ENCODE results near the gene CYP1A2. TPM values are rescaled to one million over a fixed set of nuclear protein-coding genes. Genes with fewer than 3 reads are reported as not detected.

CYP1A2 gene
- total RNA-seq, 1 experiment from 2014 or later, result not detected

DNA sequence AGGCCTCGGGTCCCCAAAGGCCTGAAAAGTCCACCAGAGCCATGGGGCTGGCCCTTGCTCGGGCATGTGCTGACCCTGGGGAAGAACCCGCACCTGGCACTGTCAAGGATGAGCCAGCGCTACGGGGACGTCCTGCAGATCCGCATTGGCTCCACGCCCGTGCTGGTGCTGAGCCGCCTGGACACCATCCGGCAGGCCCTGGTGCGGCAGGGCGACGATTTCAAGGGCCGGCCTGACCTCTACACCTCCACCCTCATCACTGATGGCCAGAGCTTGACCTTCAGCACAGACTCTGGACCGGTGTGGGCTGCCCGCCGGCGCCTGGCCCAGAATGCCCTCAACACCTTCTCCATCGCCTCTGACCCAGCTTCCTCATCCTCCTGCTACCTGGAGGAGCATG lies 1.2 kb downstream of the CYP1A2 start:
- Histone ChIP-seq H2AK5ac (ENCODE audit: insufficient read length, low read length) (no peak overlapping the region), H3K18ac (ENCODE audit: insufficient read length, low read depth, low read length) (no peak overlapping the region), H3K23ac (ENCODE audit: insufficient read length, low read depth, low read length) (no peak overlapping the region), H3T11ph (ENCODE audit: low read length) (no peak overlapping the region), H3K27ac (ENCODE audit: insufficient read length, low read depth, low read length) (no peak overlapping the region), H4K8ac (replicated peaks; ENCODE audit: insufficient read length, low read depth, low read length) (no peak overlapping the region), H4K20me1 (ENCODE audit: control insufficient read depth, insufficient read depth, insufficient read length) (no peaks in the 10 kb centered on the region), H3K79me2 (ENCODE audit: insufficient read depth, low read length) (no peaks in the 10 kb centered on the region), H3K23me2 (ENCODE audit: insufficient read length, low read depth, low read length, poor library complexity, severe bottlenecking) (no peaks in the 10 kb centered on the region), H2BK15ac (ENCODE audit: low read depth, low read length) (no peak overlapping the region), H3K56ac (ENCODE audit: insufficient read length, low read depth, low read length) (no peak overlapping the region), H3K9me3 (ENCODE audit: control insufficient read depth, low read depth, low read length) (no peaks in the 10 kb centered on the region), H3K9ac (ENCODE audit: extremely low read depth, insufficient read length, low read length) (no peak overlapping the region), H3K14ac (ENCODE audit: insufficient read depth, low read length) (no peak overlapping the region; the same call in 1 of the 2 replicates), H3K4me2 (ENCODE audit: insufficient read depth, insufficient read length, low read length) (no peak overlapping the region), H4K91ac (ENCODE audit: insufficient read length, low read depth, low read length) (no peak overlapping the region), H4K5ac (ENCODE audit: insufficient read length, low read depth, low read length) (no peak overlapping the region), H2BK5ac (ENCODE audit: insufficient read length, low read length) (no peak overlapping the region), H2AFZ (ENCODE audit: low read length) (no peak overlapping the region), H3K4ac (ENCODE audit: low read depth, low read length) (no peak overlapping the region), H3K27me3 (ENCODE audit: insufficient read depth, low read length) (no peaks in the 10 kb centered on the region; the same call in 1 of the 2 replicates), H3K4me1 (ENCODE audit: insufficient read depth, low read length) (no peaks in the 10 kb centered on the region), H2BK12ac (ENCODE audit: insufficient read length, low read depth, low read length) (no peak overlapping the region), H2BK20ac (ENCODE audit: low read depth, low read length, poor library complexity, severe bottlenecking) (no peak overlapping the region), H3K79me1 (ENCODE audit: insufficient read depth, low read depth, low read length, poor library complexity, severe bottlenecking) (no peaks in the 10 kb centered on the region), H2BK120ac (ENCODE audit: low read depth, low read length, poor library complexity, severe bottlenecking) (no peak overlapping the region)
- H3K9me3 Mint-ChIP-seq, result no peaks in the 10 kb centered on the region
- no peak overlapping the region for H3K27ac Mint-ChIP-seq
- WGBS (ENCODE audit: extremely low coverage, insufficient read length, low lambda C conversion rate), result no CpG with 5 or more reads among the region's 20 CpGs
- peaks cover 40% of the 10 kb centered on the region for H3K27me3 Mint-ChIP-seq (ENCODE audit: low read depth)
- H3K36me3 Mint-ChIP-seq (ENCODE audit: insufficient read depth in 1 of 3, low read depth in 3 of 3), result no peaks in the 10 kb centered on the region
- TF ChIP-seq, protein P1, sequence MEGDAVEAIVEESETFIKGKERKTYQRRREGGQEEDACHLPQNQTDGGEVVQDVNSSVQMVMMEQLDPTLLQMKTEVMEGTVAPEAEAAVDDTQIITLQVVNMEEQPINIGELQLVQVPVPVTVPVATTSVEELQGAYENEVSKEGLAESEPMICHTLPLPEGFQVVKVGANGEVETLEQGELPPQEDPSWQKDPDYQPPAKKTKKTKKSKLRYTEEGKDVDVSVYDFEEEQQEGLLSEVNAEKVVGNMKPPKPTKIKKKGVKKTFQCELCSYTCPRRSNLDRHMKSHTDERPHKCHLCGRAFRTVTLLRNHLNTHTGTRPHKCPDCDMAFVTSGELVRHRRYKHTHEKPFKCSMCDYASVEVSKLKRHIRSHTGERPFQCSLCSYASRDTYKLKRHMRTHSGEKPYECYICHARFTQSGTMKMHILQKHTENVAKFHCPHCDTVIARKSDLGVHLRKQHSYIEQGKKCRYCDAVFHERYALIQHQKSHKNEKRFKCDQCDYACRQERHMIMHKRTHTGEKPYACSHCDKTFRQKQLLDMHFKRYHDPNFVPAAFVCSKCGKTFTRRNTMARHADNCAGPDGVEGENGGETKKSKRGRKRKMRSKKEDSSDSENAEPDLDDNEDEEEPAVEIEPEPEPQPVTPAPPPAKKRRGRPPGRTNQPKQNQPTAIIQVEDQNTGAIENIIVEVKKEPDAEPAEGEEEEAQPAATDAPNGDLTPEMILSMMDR (conservative IDR thresholded peaks at IDR 0.05), result no peak
- H3K4me1 Mint-ChIP-seq, result peaks cover 10 to 22% of the 10 kb centered on the region in 2 experiments
- no peak for DNase-seq
- H3K4me3 Mint-ChIP-seq, result no peak overlapping the region

All from H9 (cell line).